Activated CD4-positive, CD25-positive, alpha-beta regulatory T cell treated with anti-CD3 and anti-CD28 coated beads, Interleukin-2, amount 50 U/mL, for 16 hours (primary cell): ENCODE measurements around the gene SERPINE2.
"Not testable (repeated sequence)": the region's sequence is repeated elsewhere in the genome, so short reads cannot be mapped to it uniquely, and the experiment has no call there.

Experiments used
- DNase-seq: peaks from one replicate; pipeline ENCODE4 v3.0.0-alpha.2; 2020; ENCODE audit warnings: low read depth, low spot score

SERPINE2 gene

DNA sequence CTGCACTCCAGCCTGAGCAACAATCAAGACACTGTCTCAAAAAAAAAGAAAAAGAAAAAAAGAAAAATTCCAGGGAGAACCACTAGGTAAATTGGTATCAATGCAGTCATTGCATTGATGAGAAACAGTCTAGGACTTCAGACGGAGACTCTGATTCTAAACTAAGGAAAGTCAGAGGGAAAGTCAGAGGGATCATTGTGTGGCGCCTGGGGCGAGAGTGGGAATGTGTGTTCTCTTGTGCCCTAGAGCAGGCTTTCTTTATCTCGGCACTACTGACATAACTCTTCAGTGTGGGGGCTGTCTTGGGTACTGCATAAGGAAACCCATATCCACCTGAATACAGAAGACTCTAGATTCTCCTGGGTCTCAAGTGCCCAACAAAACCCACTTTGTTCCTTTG, 24.8 kb downstream of the SERPINE2 start:
- DNase-seq: no peak

DNA sequence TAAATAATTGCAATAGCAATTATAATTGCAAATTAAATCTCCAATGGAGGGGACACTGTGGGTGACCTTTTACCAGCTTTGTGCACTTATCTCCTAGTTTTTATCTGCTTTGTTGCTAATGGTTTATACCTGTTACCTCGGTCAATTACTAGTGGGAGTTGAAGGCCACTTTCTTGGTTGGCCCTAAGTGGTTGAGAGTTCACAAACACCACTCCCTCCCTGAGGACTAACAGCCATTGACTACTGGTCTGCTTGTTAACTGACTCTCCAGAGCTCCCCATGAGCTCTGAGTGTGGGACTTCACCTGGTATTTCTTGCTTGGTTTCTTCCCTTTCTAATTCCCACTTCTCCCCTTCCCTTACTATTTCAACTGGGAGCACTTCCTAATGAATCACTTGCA, 27.2 kb downstream of the SERPINE2 start:
- DNase-seq: no peak

DNA sequence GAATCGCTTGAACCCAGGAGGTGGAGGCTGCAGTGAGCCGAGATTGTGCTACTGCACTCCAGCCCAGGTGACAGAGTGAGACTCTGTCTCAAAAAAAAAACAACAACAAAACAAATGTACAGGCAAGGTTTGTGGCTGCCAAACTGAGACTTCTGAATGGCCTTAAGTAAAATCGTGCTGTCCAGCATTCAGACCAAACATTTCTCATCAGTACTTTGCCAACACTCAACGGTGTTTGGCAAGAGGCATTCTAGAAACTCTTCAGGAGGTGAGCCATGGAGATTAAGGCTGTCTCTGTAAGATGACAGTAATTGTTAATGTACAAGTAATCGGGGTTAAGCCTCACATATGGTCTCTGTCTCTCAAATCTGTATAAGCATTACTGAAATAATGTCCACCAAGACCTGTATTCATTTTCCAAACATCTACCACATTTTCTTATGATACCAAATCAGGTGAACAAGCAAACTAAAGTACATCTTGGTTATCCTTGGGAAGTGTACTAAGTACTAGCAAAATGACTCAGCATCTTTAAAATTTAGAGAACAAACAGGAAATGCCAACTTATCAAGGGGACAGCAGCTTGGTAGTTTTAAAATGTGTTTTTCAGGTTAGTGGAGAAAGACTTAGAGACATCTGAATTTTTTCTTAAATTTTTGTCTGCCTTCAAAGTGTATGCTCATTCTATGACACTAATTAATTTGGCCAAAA, 29.3 kb downstream of the SERPINE2 start:
- DNase-seq: no peak

DNA sequence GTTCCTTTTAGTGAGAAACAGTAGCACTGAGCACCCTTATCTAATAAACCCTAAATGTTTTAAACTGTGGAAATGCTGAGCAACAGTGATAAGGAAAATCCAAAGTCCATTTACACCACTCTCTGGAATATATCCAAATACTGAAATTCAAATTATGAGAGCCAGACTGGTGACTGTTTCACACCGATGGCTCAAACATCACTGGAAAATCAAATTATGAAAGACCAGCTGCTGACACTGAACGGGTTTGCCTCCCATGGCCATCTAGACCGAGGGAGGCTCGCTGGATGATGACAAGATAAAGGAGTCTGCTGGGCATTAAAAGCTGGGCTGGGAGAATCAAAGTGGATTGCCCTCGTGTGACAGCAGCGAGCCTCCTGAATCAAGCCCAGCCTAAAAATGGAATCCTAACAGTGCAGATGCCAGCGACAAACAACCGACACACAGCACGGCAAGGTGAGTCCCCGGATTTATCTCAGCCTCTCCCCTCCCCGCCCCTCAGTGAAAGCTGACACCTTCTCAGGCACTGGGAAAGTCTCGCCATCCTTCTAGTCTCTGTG, 30.3 kb downstream of the SERPINE2 start:
- no peak for DNase-seq

DNA sequence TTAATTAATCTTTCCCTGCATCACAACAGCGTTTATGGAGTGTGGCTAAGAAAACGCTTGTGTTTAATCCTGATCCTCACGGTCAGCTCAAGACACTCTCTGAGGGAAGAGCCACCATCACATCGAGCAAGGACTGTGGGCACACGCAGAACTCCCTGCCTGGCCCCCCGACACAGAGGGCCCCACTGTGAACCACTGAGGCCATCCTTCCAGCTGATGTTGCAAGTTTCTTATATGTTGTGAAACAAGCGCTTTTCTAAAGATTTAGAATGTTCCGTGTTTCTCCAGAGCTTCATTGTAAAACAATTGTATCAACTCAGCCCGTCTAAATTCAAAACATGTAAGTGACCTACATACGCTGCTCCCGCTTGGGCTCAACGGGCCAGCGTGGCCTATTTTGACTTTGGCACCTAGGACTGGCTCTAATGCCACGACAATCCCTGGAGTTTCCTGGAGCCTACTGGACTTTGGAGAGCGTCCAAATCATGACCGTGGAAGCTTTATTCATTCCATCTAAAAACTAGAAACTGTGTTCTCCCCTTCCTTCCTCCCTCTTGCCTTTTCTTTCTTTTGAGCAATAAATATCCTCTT, 34.9 kb downstream of the SERPINE2 start:
- no peak for DNase-seq

DNA sequence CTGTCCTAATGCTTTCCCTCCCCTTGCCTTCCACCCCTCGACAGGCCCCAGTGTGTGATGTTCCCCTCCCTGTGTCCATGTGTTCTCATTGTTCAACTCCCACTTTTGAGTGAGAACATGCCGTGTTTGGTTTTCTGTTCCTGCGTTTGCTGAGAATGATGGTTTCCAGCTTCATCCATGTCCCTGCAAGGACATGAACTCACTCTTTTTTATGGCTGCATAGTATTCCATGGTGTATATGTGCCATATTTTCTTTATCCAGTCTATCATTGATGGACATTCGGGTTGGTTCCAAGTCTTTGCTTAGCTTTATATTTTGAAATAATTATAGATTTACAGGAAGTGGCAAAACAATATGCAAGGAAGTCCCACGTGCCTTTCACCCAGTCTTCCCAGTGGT, 38.4 kb downstream of the SERPINE2 start:
- DNase-seq: not testable (repeated sequence)

DNA sequence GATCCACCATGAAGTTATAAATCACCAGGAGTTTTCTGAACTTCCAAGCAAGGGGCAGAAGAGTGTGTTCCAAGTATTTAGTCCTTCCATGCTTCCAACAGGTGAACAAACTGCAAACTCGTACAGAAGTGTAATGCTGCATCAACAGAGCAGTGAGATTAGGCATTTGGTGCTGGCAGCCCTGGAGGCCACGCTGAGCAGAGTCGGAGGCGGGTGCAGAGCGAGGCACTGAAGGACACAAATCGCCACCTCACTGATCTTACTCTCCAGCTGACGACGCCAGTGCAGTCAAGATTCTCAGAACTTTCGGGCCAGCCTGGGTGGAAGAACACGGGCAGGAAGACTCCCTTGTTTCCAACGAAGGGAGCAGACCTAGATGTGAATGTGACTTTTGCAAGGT, 39.2 kb downstream of the SERPINE2 start:
- no peak for DNase-seq

DNA sequence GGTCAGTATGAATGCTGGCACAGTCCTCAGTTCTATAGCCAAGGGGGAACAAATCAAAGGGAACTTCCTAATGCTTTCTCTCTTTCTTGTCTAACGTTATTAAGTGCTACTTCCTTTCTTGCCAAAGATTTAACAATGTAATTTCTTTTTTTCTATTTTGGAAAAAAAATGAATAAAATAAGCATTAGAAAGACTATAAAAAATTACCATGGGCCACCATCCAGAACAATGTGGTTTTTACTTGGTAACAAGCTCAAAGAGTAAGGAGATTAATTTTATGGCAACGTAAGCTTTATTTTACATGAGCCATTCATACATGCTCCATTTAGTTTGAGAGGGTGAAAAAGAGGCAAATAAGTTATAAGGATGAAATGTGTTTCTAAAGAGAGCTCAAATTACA, 40.1 kb downstream of the SERPINE2 start:
- DNase-seq: no peak

DNA sequence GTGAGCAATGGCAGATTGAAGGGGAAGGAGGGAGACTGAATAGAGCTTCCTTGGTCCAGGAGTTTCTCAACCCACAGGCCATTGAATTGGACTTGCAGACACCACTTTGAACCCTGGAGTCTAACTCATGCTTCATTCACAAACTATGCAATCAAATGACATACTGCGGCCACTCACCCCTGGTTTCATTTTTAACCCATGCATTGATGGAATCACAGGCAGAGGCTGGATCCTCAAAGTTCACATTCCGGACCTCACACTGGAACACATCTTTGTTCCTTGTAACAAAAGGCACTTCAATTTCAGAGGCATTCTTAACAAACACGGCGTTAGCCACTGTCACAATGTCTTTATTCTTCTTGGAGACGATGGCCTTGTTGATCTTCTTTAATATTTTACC, 41.1 kb downstream of the SERPINE2 start:
- DNase-seq: no peak

DNA sequence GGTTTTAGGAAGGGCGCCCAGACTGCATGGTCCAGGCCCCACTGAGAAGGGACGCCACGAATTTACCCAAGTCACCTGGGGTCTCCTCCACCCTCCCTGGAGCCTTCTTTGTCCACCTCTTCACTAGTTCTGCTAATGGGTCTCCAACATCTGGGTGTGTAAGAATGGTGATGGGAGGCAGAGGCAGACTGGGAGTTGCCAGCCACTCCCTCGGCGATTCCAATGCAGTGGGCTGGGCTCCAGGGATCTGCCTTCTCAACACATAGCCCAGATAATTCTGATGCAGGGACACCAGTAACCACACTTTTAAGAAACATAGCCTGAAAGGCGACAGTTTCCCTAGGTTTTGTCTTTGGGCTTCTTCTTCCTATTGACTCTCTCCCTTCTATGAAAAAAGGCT, 42.7 kb downstream of the SERPINE2 start:
- no peak for DNase-seq

DNA sequence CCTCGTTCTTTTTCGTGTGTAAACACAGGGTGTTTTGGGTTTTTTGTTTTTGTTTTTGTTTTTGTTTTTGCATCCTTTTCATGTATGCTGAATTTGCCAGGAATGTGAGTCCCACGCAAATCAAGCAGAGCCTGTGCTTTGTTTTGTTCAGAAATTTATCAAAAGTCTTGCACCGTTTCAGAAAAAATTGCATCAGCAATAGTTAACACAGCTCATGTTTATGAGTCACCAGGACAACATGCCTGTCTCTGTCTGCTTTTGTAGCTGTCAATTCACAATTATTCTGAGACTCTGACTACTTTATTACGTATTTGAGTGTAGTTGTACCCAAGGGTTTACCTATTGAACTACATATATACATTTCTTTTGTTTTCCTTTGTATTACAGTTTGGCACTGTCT, 43.5 kb downstream of the SERPINE2 start:
- DNase-seq: no peak

DNA sequence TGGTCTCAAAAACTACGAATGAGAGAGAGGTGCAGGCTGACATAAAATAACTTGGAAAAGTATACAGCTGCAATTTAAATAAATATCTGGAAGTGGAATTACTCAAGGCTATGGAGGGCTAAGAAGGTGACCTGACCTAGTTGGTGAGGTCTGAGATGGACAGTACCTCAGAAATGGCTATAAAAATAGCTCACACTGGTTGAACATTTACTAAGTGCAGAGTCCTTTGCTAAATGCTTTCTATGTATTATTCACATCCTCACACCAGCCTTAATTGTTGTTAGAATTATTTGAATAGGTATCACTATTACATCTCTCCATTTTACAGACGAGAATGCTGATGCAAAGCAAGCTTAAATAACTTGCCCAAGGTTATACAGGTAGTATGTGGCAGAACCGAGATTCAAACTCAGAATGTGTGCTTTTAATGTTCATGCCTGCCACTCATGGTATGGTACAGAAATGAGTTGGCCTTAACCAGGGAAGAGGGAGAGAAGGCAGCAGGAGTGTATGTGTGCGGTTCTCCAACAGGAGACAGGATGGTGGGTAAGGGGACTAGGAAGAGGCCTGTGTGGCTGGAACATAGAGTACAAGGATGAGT, 44.4 kb downstream of the SERPINE2 start:
- no peak for DNase-seq

DNA sequence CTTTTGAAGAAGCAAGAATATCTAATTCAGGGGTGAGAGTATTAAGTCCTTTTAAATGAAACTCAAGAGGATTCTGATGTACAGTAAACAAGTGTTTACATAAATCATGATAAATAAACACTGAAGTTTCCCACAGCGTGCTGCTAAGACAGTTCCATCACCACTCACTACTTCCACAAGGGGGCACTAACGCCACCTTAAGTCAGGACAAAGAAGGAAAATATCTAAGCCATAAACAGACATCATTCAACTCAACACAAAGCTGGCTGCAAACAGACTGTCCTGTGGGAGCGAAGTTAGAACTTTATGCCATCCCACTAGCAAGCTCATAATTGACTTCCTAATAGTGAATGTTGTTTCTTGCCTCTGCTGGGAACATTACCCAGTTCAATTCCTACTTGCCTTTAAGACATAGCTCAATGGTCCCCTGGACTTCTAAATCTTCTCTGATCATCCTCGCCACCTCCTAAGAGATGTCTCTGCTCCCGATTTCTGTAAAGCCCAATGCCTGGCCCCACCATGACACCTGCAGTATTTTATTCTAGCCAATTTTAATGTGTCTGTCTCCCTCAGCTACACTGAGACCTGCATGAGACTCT, 45.4 kb downstream of the SERPINE2 start:
- peak; percentile 23 for DNase-seq

DNA sequence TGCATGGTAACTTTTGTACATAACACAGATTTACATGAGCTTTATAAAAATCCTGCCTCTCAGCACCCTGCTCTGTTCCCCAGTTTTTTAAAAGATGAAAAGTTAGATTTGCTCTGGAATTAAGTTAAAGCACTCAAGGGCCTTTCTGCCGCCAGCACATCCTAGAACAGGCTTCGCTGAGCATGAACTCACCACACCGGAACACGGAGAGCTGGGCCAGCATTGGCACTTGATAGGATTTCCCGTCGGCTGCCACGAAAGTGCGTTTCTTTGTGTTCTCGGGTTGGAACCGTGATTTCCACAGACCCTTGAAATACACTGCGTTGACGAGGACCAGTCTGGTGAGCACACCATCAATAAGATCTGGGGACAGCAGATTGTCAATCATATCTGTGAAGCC, 47.5 kb downstream of the SERPINE2 start:
- no peak for DNase-seq

DNA sequence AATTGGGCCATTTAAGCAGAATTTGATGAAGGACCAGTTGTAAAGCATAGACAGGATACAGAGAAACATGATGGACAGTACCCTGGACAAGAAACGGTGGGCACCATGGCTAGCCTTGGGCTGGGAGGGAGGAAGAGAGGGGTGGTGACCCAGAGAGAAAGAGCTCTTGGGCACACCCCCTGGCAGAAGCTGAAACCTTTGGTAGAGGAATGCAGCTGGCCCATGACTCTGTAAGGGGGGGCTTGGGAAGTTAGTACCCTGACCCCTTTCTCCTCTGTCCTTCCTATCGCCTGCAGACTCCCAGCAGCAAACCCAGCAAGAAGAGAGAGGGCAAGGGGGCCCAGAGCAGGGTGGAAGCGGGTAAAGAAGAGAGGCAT, 49.2 kb downstream of the SERPINE2 start:
- no peak for DNase-seq

DNA sequence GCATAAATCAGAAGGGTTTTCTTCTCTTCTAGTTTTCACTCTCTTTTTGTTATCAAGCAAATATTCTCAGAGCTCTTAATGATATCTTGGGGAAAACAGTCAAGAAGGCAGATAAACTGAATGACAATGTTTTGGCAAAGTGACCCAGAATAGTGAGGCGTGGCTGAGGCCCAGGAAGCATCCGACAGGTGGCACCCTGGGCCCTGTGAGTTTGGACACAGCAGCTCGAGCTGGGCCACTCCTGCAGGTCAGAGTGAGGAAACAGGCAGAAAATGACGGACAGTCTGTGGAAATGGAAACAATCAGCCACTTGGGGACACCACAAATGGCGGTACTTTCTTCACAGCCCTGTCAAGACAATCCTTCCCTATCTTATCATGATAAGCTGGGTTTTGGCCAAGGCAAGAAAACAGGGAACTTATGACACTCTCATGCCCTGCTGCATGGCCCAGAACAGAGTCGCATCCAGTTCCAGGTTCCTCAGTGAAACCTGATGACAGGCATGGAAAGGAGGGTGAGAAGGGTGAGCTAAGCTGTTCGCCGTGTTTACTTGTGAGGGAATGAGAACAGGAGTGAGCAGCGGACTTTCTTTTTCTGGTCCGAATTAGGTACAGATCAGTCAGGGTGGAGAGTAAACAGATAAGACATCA, 49.8 kb downstream of the SERPINE2 start:
- no peak for DNase-seq

DNA sequence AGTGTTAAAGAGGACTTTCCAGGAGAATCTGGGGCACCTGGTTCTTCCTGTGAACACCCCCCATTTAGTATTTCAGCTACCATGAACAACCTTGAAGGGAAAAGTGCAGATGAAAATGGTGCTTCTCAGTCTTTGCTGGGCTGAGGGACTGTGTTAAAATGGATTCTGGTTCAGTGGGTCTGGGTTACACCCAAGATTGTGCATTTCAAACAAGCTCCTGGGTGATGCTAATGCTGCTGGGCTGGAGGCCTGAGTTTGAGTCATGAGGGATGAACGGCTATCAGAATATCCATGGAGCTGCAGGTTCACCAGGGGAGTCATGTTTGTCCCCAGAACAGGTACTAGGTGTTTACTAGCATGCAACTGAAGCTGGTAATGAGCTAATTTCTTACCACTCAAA, 57.8 kb downstream of the SERPINE2 start:
- DNase-seq: no peak

DNA sequence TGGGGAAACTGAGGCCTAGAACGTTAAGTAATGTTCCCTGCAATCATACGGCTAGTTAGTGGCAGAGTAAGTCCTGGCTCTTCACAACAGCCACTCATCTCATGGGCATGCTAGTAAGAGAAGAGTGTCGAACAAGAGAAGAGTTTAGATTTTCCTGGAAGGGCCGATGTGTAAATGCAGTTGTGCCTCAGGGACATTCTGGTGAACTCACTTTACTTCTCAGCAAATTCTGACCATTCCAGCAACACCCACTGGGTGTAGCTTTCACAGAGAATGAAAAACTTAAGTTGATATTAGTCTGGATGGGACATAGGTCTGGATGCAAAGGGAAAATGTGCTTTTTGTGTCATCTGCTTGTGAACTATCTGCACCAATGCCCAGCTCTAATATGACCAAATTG, 58.3 kb downstream of the SERPINE2 start:
- no peak for DNase-seq

DNA sequence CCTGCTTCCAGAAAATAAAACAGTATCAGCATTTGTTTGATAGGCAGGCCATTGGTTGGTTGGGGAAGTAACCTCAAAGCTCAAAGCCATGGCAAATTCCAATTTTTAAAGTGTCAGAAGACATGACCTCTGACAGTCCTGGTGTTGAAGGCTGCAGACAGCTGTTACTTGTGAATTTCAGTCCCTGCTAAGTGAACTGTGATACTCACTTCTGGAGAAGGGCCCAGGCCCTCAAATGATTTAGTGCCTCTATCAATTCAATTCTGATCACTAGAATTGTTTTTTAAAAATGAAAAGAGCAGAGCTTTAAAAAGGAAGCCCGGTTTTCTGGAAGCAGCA, 58.7 kb downstream of the SERPINE2 start:
- DNase-seq: no peak

DNA sequence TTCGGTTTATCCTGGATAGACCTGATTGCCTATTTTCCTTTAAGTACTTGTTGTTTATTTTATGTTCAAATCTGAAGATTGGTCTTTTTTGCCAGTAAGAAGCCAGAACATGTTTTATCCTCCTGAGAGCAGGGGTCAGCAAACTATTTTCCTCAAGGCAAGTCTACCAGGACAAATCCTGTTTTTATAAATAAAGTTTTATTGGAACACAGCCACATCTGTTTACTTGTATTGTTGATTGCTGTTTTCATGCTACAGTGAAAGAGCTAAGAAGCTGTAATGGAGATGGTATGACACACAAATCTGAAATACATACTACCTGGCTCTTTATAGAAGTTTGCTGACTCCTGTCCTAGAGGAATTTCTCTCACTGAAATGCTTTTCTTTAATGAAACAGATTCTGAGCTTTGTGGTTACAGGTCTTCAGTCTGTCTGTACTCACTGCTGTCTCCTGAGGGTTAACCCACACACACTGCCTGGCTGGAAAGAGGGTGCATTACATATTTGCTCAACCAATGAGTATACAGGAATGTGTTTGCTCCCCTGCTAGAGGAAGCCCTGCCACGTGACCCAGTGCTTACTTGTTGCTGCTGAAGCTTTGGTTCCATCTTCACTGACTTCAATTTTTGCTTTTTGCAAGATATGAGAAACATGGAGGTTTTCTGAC, 59.2 kb downstream of the SERPINE2 start:
- no peak for DNase-seq

DNA sequence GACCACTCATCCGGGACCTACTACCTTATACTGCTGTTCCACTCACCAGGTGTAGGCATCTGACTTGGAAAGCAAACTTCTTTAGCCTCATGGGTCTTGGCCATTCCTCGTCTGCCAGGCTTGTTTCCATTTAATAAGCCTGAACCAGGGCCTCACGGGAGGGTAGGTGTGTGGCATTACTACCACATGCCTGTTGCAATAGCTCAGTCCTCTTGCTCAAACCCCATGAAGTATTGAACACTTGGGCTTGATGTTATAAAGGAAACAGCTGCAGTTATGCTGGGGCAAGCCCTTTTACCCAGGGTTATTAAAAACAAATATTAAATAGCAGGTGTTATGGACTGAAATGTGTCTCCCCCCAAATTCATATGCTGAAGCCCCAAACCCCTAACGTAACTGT, 60.6 kb downstream of the SERPINE2 start:
- DNase-seq: no peak
